Measurements from ENCODE around the gene RHOT2. TPM values are rescaled to one million over a fixed set of nuclear protein-coding genes. Genes with fewer than 3 reads are reported as not detected.

Gene RHOT2
- 100 to 1,000 TPM; 140 to 151 TPM for total RNA-seq
- 49.6 TPM for polyA plus RNA-seq

DNA sequence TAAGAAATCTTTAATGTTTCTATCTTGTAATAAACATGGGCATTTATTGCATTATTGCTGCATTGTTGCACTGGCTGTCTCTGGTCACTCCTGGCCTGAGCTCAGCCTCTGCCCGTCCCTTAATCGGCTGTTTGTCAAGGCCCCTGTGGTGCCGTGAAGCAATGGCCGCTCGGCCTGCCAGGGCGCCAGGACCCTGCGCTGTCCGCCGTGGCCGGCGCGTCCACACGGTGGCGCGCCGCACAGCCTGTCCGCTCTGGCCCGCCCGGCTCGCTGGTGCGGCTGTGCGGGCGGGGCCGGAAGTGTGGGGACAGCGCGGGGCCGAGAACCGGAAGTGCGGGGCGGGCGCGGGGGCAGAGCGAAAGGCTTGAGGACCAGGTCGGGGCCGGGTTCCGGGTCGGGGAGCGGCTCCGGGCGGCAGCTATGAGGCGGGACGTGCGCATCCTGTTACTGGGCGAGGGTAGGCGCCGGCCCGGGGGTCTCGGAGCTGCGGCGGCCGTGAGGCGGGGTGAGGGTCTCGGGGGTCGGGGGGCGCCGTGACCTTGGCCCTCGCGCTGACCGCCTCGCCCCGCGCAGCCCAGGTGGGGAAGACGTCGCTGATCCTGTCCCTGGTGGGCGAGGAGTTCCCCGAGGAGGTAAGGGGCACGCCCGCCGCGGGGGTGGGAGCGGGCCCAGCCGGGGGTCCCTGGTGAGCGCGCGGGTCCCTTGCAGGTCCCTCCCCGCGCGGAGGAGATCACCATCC is at the start of gene RHOT2:
RHOT2 (plus strand) TSS at position 353 of the 739 bp plus-strand sequence; CDS start at position 421, 68 bp downstream.
- peak within 1 kb of the TSS; percentile 67 for H3K27ac ChIP-seq (ENCODE audit: low read depth, low read length)
- H3K36me3 Mint-ChIP-seq = peaks cover 0 to 28% (median 0%) of the 10 kb centered on the region in 3 donors
- DNase-seq = peak; percentile 83 to 91 (median 88)
- peaks cover 10% of the 10 kb centered on the region for H3K4me1 ChIP-seq (ENCODE audit: insufficient read depth, low read length)
- peaks cover 4% of the 10 kb centered on the region for H3K36me3 ChIP-seq (ENCODE audit: insufficient read depth, low read length)
- POLR2A ChIA-PET = interaction anchor here (0.9 to 1.9 kb wide), 6 partner anchors 10 to 28 kb away, joined by 3 to 4 read pairs (median 4); partner anchors contain the start of genes STUB1, WDR24 and WDR90
- H3K4me3 ChIP-seq (ENCODE audit: low read length) = peak within 1 kb of the TSS; percentile 68
- CTCF ChIA-PET = interaction anchor here (0.6 to 2.0 kb wide), 8 partner anchors 11 to 732 kb away, joined by 3 to 8 read pairs (median 4); partner anchors contain the start of gene WDR90
- H3K27ac Mint-ChIP-seq = peak within 1 kb of the TSS; percentile 75 to 98 (median 86)
- no peaks in the 10 kb centered on the region for H3K9me3 Mint-ChIP-seq
- peaks cover 4 to 19% (median 5%) of the 10 kb centered on the region in 3 donors for H3K4me1 Mint-ChIP-seq
- no peaks in the 10 kb centered on the region for H3K9me3 ChIP-seq (ENCODE audit: low read length)
- peak within 1 kb of the TSS; percentile 77 to 90 (median 80) for H3K4me3 Mint-ChIP-seq
- no peaks in the 10 kb centered on the region for H3K27me3 Mint-ChIP-seq
- no peaks in the 10 kb centered on the region for H3K27me3 ChIP-seq (ENCODE audit: insufficient read depth, low read length, poor library complexity, severe bottlenecking)

DNA sequence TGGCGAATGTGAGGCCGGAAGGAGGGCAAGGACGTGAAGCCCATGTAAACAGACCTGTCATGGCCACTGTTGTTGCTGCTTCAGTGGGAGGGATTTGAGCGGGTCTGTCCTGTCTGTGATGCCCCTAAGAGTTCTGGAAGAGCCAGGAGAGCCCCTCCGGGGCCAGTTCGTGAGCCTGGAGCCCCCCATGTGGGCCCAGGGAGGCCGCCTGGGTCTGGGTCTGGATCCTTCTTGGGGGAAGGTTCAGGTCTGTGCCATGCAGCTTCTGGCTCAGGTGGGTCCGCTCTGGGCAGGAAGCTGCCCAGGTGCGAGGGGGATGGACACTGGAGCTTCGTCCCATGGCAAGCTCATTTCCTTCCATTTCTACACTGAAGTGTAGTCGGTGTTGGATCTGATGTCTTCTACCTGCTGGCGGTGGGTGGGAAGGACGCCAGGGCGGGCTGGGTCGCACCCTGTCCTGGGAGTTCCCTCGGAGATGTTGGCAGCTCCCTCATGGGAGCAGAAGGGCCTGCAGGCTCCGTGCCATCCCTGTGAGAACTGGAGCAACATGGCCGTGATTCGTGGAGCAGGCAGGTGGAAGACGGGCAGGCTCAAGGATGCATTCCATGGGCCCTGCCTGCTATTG is 48.3 kb upstream of the RHOT2 start:
- no peak overlapping the region for H3K27ac ChIP-seq (ENCODE audit: low read depth, low read length)
- no peaks in the 10 kb centered on the region for H3K4me1 Mint-ChIP-seq
- H3K36me3 Mint-ChIP-seq = peaks cover 0 to 9% (median 0%) of the 10 kb centered on the region in 3 donors
- H3K27me3 ChIP-seq (ENCODE audit: insufficient read depth, low read length, poor library complexity, severe bottlenecking) = no peaks in the 10 kb centered on the region
- H3K4me1 ChIP-seq (ENCODE audit: insufficient read depth, low read length) = no peaks in the 10 kb centered on the region
- no peaks in the 10 kb centered on the region for H3K27me3 Mint-ChIP-seq
- H3K9me3 Mint-ChIP-seq = no peaks in the 10 kb centered on the region
- no peak for DNase-seq
- no peaks in the 10 kb centered on the region for H3K36me3 ChIP-seq (ENCODE audit: insufficient read depth, low read length)
- no peak overlapping the region for H3K4me3 ChIP-seq (ENCODE audit: low read length)
- H3K9me3 ChIP-seq (ENCODE audit: low read length) = no peaks in the 10 kb centered on the region
- H3K4me3 Mint-ChIP-seq = no peak overlapping the region
- no peak overlapping the region for H3K27ac Mint-ChIP-seq
- CTCF ChIA-PET = no interaction called here
- POLR2A ChIA-PET = no interaction called here

DNA sequence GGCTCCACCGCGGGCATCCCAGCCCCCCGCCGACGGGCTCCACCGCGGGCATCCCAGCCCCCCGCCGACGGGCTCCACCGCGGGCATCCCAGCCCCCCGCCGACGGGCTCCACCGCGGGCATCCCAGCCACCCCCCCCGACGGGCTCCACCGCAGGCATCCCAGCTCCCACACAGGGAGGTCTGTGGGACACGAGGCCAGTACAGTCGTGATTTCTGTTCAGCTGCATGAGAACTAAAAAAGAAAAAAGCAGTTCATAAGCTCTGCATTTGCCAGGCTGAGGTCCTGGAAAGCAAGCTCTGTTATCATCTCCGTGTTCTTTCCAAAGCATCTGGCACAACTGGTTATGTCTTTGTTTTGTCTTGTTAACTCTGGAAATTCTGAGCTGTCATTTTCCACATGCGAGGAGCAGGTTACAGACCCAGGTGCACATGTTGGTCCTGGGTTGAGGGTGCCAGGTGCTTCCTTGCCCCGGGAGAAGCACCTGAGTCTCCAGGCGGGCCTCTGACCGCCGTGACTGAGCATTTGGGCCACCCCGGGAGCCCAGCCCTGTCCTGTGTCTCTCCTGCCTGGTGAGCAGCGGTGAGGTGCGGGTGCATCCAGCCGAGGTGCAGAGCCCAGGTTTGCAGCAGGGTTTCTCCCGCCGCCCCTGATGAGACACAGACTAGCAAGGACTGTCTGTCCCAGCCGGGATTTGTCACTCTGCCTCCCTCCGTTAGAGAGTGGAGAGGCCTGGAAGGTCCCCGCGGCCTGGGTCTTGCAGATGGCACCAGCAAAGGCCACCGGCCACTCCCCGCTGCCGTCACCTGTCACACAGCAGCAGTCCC is 47.0 kb upstream of the RHOT2 start:
- Histone ChIP-seq H3K27me3 (ENCODE audit: insufficient read depth, low read length, poor library complexity, severe bottlenecking) (no peaks in the 10 kb centered on the region), H3K4me1 (ENCODE audit: insufficient read depth, low read length) (no peaks in the 10 kb centered on the region), H3K36me3 (ENCODE audit: insufficient read depth, low read length) (no peaks in the 10 kb centered on the region), H3K27ac (ENCODE audit: low read depth, low read length) (no peak overlapping the region), H3K9me3 (ENCODE audit: low read length) (no peaks in the 10 kb centered on the region), H3K4me3 (ENCODE audit: low read length) (no peak overlapping the region)
- peak in 1 of 5 donors; percentile 45 for DNase-seq
- Mint-ChIP-seq H3K4me3 (no peak overlapping the region), H3K4me1 (no peaks in the 10 kb centered on the region), H3K36me3 (peaks cover 0 to 11% (median 0%) of the 10 kb centered on the region in 3 donors), H3K27me3 (no peaks in the 10 kb centered on the region), H3K27ac (no peak overlapping the region), H3K9me3 (no peaks in the 10 kb centered on the region)
- POLR2A ChIA-PET = no interaction called here
- CTCF ChIA-PET = no interaction called here

DNA sequence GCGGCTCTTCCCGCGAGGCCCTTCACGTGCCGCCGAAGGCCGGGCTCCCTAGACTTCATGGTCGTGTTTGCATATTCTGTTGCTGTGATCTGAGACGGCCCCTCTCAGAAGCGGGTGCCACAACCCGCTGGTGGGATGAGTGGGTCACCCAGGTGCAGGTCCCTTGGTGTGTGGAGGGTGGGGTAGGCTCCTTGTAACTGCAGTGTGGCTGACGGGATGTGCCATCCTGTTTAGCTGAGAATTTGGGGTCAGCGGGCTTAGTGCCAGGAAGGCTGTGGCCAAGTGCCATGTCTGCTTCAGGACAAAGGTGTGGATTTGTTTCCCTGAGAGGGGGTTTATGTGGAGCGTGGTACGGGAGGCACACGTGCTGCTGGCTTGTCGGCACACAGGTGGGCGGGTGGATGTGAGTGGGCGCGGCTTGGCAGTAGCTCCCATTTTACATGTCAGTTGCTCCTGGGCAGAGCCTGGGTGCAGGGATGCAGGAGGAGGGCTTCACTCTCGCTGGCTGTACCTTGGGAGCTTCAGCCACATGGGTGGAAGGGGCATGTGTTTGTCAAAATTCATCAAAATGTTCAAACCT is 46.3 kb upstream of the RHOT2 start:
- Mint-ChIP-seq H3K9me3 (no peaks in the 10 kb centered on the region), H3K27ac (peak overlapping the region in 2 of 8 donors; percentile 17 to 28), H3K4me3 (no peak overlapping the region), H3K27me3 (no peaks in the 10 kb centered on the region), H3K36me3 (peaks cover 0 to 17% (median 0%) of the 10 kb centered on the region in 3 donors), H3K4me1 (no peaks in the 10 kb centered on the region)
- DNase-seq = no peak
- Histone ChIP-seq H3K36me3 (ENCODE audit: insufficient read depth, low read length) (no peaks in the 10 kb centered on the region), H3K4me1 (ENCODE audit: insufficient read depth, low read length) (no peaks in the 10 kb centered on the region), H3K27me3 (ENCODE audit: insufficient read depth, low read length, poor library complexity, severe bottlenecking) (no peaks in the 10 kb centered on the region), H3K4me3 (ENCODE audit: low read length) (no peak overlapping the region), H3K9me3 (ENCODE audit: low read length) (no peaks in the 10 kb centered on the region), H3K27ac (ENCODE audit: low read depth, low read length) (peak overlapping the region; percentile 18)
- ChIA-PET CTCF (no interaction called here), POLR2A (no interaction called here)

DNA sequence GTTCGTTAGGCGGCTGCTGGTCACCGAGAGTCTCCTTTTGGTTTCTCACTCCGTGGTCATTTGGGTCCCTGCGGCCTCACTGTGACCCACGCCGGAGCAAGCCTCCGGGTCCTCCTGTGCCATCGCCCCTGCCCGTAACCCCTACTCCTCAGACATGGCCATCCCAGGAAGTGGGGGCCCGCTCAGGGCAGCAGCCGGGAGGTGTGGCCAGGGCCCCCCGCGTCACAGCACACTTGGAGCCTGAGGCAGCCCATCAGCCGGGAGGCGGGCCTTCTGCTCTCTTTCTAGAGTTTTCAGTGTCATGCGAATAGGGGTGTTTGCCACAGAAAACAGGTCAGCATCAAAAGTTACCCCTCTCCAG is 45.0 kb upstream of the RHOT2 start:
- Mint-ChIP-seq H3K36me3 (peaks cover 0 to 29% (median 0%) of the 10 kb centered on the region in 3 donors), H3K27ac (no peak overlapping the region), H3K9me3 (no peaks in the 10 kb centered on the region), H3K4me1 (no peaks in the 10 kb centered on the region), H3K27me3 (no peaks in the 10 kb centered on the region), H3K4me3 (no peak overlapping the region)
- Histone ChIP-seq H3K4me1 (ENCODE audit: insufficient read depth, low read length) (no peaks in the 10 kb centered on the region), H3K9me3 (ENCODE audit: low read length) (no peaks in the 10 kb centered on the region), H3K4me3 (ENCODE audit: low read length) (no peak overlapping the region), H3K27ac (ENCODE audit: low read depth, low read length) (peak overlapping the region; percentile 54), H3K27me3 (ENCODE audit: insufficient read depth, low read length, poor library complexity, severe bottlenecking) (no peaks in the 10 kb centered on the region), H3K36me3 (ENCODE audit: insufficient read depth, low read length) (no peaks in the 10 kb centered on the region)
- DNase-seq = no peak
- POLR2A ChIA-PET = no interaction called here
- CTCF ChIA-PET = no interaction called here

DNA sequence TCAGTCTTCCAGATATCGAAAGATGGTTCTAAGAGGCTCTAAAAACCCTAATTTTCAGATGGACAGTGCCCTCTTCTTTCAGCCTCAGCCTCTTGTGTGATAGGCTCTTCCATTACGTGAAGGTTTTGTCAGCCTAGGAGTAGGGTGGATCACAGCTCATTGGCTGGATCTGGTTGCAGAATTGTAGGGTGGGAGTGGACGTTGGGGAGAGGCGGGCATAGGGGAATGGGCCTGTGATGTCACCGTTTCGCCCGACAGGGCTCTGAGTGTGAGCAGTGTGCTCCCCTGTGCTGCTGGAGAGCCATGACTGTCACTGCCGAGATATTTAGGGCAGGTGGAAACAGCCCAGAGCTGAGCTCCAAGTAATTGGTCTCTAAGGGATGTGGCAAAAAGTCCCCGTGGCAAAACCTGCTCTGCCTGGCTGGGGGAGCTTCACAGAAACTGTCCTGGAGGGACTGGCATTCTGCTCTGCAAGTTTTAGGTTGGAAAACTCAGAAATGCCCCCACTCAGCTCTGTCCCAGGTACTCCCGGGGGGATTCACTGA is 43.3 kb upstream of the RHOT2 start:
- Histone ChIP-seq H3K4me1 (ENCODE audit: insufficient read depth, low read length) (no peaks in the 10 kb centered on the region), H3K9me3 (ENCODE audit: low read length) (no peaks in the 10 kb centered on the region), H3K27me3 (ENCODE audit: insufficient read depth, low read length, poor library complexity, severe bottlenecking) (no peaks in the 10 kb centered on the region), H3K4me3 (ENCODE audit: low read length) (no peak overlapping the region), H3K27ac (ENCODE audit: low read depth, low read length) (no peak overlapping the region), H3K36me3 (ENCODE audit: insufficient read depth, low read length) (no peaks in the 10 kb centered on the region)
- no peaks in the 10 kb centered on the region for H3K27me3 Mint-ChIP-seq
- H3K36me3 Mint-ChIP-seq = peaks cover 0 to 34% (median 0%) of the 10 kb centered on the region in 3 donors
- POLR2A ChIA-PET = no interaction called here
- no peaks in the 10 kb centered on the region for H3K9me3 Mint-ChIP-seq
- H3K27ac Mint-ChIP-seq = peak overlapping the region in 1 of 8 donors; percentile 91
- H3K4me3 Mint-ChIP-seq = peak overlapping the region in 1 of 7 donors; percentile 50
- no peak for DNase-seq
- CTCF ChIA-PET = no interaction called here
- no peaks in the 10 kb centered on the region for H3K4me1 Mint-ChIP-seq

DNA sequence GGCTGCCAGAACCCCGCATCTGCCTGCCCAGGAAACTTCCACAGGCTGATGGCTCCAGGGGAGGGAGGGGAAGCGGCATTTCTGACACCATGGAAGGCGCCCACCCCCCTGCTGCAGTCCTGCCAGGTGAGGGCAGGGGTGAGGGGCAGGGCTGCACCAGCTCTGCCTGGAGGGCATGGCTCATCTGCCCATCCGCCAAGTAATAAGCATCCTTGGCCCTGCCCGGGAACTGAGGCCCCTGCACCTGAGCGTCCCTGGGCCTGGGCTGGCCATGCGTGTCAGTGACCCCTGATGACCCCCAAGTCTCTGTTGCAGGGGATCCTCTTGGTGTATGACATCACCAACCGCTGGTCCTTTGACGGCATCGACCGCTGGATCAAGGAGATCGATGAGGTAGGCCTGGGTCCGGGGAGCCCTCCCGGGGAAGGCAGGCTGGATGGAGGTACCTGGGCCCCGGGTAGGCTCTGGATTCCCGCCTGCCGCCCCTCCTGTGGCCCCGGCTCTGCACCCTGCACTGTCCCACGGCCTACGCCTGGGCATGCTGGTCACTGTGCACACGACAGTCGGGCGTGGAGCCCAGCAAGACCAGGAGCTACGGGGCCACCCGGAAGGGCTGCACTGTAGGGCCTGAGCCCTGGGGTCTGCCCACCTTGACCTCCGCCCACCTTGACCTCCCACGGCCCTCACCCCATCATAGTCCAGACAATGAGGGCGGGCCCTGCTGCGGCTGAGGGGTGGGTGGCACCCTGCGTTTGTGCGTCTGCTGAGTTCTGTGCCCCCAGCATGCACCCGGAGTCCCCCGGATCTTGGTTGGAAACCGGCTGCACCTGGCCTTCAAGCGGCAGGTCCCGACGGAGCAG is 42.6 kb upstream of the RHOT2 start:
- DNase-seq = no peak
- H3K9me3 Mint-ChIP-seq = no peaks in the 10 kb centered on the region
- CTCF ChIA-PET = no interaction called here

More for the DNA sequence above, 42.6 kb upstream of the RHOT2 start:
- Mint-ChIP-seq H3K4me3 (no peak overlapping the region), H3K36me3 (peaks cover 0 to 34% (median 0%) of the 10 kb centered on the region in 3 donors), H3K27me3 (no peaks in the 10 kb centered on the region), H3K4me1 (no peaks in the 10 kb centered on the region), H3K27ac (peak overlapping the region in 1 of 8 donors; percentile 21)
- Histone ChIP-seq H3K36me3 (ENCODE audit: insufficient read depth, low read length) (no peaks in the 10 kb centered on the region), H3K4me1 (ENCODE audit: insufficient read depth, low read length) (no peaks in the 10 kb centered on the region), H3K9me3 (ENCODE audit: low read length) (no peaks in the 10 kb centered on the region), H3K27ac (ENCODE audit: low read depth, low read length) (no peak overlapping the region), H3K27me3 (ENCODE audit: insufficient read depth, low read length, poor library complexity, severe bottlenecking) (no peaks in the 10 kb centered on the region), H3K4me3 (ENCODE audit: low read length) (no peak overlapping the region)
- POLR2A ChIA-PET = no interaction called here

Measured in CD8-positive, alpha-beta memory T cell (primary cell).